Prostate gland (tissue), 2 donors: ENCODE measurements around the gene HOXA4. TPM values are rescaled to one million over a fixed set of nuclear protein-coding genes. Genes with fewer than 3 reads are reported as not detected.

Source experiments
- DNase-seq: peaks from one replicate; pipeline ENCODE4 v3.0.0-alpha.2; 2019; ENCODE audit warnings: low spot score
- H3K27ac ChIP-seq, 2 donors: fragments of 200-600 bp; sonication (generic); 2 replicates each; pipeline ENCODE4 v1.5.1; 2017 to 2019
- H3K27me3 ChIP-seq: fragments of 200-600 bp; sonication (generic); replicated peaks from 2 replicates; pipeline ENCODE4 v1.5.1; 2019; ENCODE audit not compliant: insufficient read depth
- H3K36me3 ChIP-seq, 2 donors: fragments of 200-600 bp; sonication (generic); 1 replicate in 1 of 2; 2 replicates in 1 of 2; pipeline versions ENCODE4 v1.5.1 to v1.8.1; 2017 to 2019
- H3K4me1 ChIP-seq: fragments of 200-600 bp; sonication (generic); replicated peaks from 2 replicates; pipeline ENCODE4 v1.5.1; 2019
- H3K4me3 ChIP-seq, 2 donors: fragments of 200-600 bp; sonication (generic); 2 replicates each; pipeline ENCODE4 v1.5.1; 2017 to 2019
- H3K9me3 ChIP-seq: fragments of 200-600 bp; sonication (generic); 2 replicates; pipeline ENCODE4 v1.5.1; 2017
- POLR2A ChIP-seq: fragments of 450-650 bp; IDR thresholded peaks from one replicate; pipeline ENCODE4 v1.6.1; 2016; ENCODE audit warnings: antibody characterized with exemption, mild to moderate bottlenecking
- POLR2AphosphoS5 ChIP-seq: sonication (generic); formaldehyde crosslinking; IDR thresholded peaks from one replicate; pipeline ENCODE4 v1.6.1; 2017; ENCODE audit warnings: antibody characterized with exemption
- WGBS: methylation state at CpG from one replicate; pipeline ENCODE4 v1.1.5; 2018; 5-methylcytosine and 5-hydroxymethylcytosine counted together
- intact Hi-C: fragments of 100-400 bp; cut with DNase I; formaldehyde crosslinking; loops from one replicate; pipeline ENCODE4 v1.14.2; 2022
- microRNA counts, 2 donors: library from miRNA; unstranded; fragments of <30 nt; microRNA quantifications; one replicate each; lab custom pipeline; 2016 to 2017
- microRNA-seq: library from miRNA; unstranded; fragments of <30 nt; microRNA quantifications from one replicate; pipeline ENCODE4, GENCODE V29; 2016
- small RNA-seq, 2 donors: library from RNA; depleted of rRNA; stranded (forward); fragments of <200 nt; gene quantifications; one replicate each; pipeline ENCODE3, GENCODE V24; 2016
- total RNA-seq, 2 donors: library from RNA; depleted of rRNA; stranded (reverse); fragments of >200 nt; gene quantifications; one replicate each; pipeline ENCODE4 v1.1.0, GENCODE V29; 2016
- TF ChIP-seq, protein P1 (sequence below), 4 experiments: fragments of 200-600 bp in 2 of 4; fragments of 450-650 bp in 2 of 4; sonication (generic) in 2 of 4; IDR thresholded peaks; 1 replicate in 3 of 4; 2 replicates in 1 of 4; pipeline ENCODE4 v1.5.1; 2016 to 2019; ENCODE audit warnings: antibody characterized with exemption in 4 of 4, mild to moderate bottlenecking in 2 of 4, moderate library complexity in 2 of 4

The HOXA4 gene
- total RNA-seq, 2 donors from 2014 or later = 1.4 to 1.8 TPM

GRCh38 chr7:27079234-27079975, 51.2 kb downstream of the HOXA4 start:
- WGBS = 95% methylated on average over 1 of the region's 1 CpG
- Histone ChIP-seq H3K4me1 (no peaks in the 10 kb centered on the region), H3K27me3 (no peaks in the 10 kb centered on the region), H3K36me3 (no peaks in the 10 kb centered on the region), H3K27ac (no peak overlapping the region), H3K9me3 (no peaks in the 10 kb centered on the region), H3K4me3 (no peak overlapping the region)
- TF ChIP-seq POLR2AphosphoS5 (no peak), POLR2A (no peak)
- TF ChIP-seq, protein P1, sequence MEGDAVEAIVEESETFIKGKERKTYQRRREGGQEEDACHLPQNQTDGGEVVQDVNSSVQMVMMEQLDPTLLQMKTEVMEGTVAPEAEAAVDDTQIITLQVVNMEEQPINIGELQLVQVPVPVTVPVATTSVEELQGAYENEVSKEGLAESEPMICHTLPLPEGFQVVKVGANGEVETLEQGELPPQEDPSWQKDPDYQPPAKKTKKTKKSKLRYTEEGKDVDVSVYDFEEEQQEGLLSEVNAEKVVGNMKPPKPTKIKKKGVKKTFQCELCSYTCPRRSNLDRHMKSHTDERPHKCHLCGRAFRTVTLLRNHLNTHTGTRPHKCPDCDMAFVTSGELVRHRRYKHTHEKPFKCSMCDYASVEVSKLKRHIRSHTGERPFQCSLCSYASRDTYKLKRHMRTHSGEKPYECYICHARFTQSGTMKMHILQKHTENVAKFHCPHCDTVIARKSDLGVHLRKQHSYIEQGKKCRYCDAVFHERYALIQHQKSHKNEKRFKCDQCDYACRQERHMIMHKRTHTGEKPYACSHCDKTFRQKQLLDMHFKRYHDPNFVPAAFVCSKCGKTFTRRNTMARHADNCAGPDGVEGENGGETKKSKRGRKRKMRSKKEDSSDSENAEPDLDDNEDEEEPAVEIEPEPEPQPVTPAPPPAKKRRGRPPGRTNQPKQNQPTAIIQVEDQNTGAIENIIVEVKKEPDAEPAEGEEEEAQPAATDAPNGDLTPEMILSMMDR (IDR thresholded peaks at IDR 0.05) = no peak
- no peak for DNase-seq
- intact Hi-C loops = no loop called here

GRCh38 chr7:27078616-27079233, 51.8 kb downstream of the HOXA4 start:
- H3K36me3 ChIP-seq = no peaks in the 10 kb centered on the region
- H3K27ac ChIP-seq = no peak overlapping the region
- H3K4me1 ChIP-seq = no peaks in the 10 kb centered on the region
- no peak for DNase-seq
- no peak overlapping the region for H3K4me3 ChIP-seq
- no peaks in the 10 kb centered on the region for H3K27me3 ChIP-seq
- TF ChIP-seq POLR2A (no peak), POLR2AphosphoS5 (no peak)
- TF ChIP-seq, protein P1 (IDR thresholded peaks at IDR 0.05) = no peak
- WGBS = 91% methylated on average over 5 of the region's 5 CpGs
- intact Hi-C loops = no loop called here
- no peaks in the 10 kb centered on the region for H3K9me3 ChIP-seq

MicroRNA genes within 50 kb of the gene (microRNA counts, 767-probe panel; counts per million panel counts)
- microRNA hsa-miR-196b-5p (lab: Ali Mortazavi, UCI) = 4,337 to 4,346 counts per million in 2 donors

Small RNAs within 50 kb of the gene (microRNA-seq; reads per million reads assigned to microRNA genes)
- gene MIR196B = 7,351 reads per million, percentile 95 among the genes with 10 or more reads in this experiment

Small RNAs within 50 kb of the gene (small RNA-seq; reads per million reads assigned to genes)
- gene AC004080.5 = 0 reads per million in 2 donors
- gene RF01977 = 0 reads per million in 2 donors

Other genes starting within 250 kb of the HOXA4 start
- 1 to 10 TPM in 1 of 2 donors, not detected in 1; 2.1 TPM for gene HOXA1, start 34.8 kb downstream of the HOXA4 start, total RNA-seq
- 1 to 10 TPM in 1 of 2 donors, not detected in 1; 1.4 TPM for gene HOXA2, start 28.1 kb downstream of the HOXA4 start, total RNA-seq
- gene HOXA5, start 12.9 kb upstream of the HOXA4 start, total RNA-seq = 10 to 100 TPM in 1 of 2 donors, 1 to 10 TPM in 1; 3.7 to 12.9 TPM
- 1 to 10 TPM; 6.9 to 7.5 TPM for gene HOXA6, start 17.0 kb upstream of the HOXA4 start, total RNA-seq
- gene HOXA3, start 21.8 kb upstream of the HOXA4 start, total RNA-seq = 1 to 10 TPM; 2.8 to 3.1 TPM
- gene HOXA7, start 25.9 kb upstream of the HOXA4 start, total RNA-seq = 1 to 10 TPM; 2.2 to 4.6 TPM
- 10 to 100 TPM; 14.7 to 57.0 TPM for gene HOXA9, start 34.8 kb upstream of the HOXA4 start, total RNA-seq
- 10 to 100 TPM; 25.8 to 65.6 TPM for gene HOXA10, start 43.6 kb upstream of the HOXA4 start, total RNA-seq
- gene HOXA11, start 54.5 kb upstream of the HOXA4 start, total RNA-seq = 1 to 10 TPM; 8.5 to 9.8 TPM
- 10 to 100 TPM; 19.1 to 50.4 TPM for gene HOXA13, start 69.3 kb upstream of the HOXA4 start, total RNA-seq
- 1 to 10 TPM; 5.1 to 5.9 TPM for gene EVX1, start 112.0 kb upstream of the HOXA4 start, total RNA-seq